ENCODE data around the gene CCDC88C.
"Not testable (repeated sequence)": the region's sequence is repeated elsewhere in the genome, so short reads cannot be mapped to it uniquely, and the experiment has no call there.

CCDC88C gene

DNA sequence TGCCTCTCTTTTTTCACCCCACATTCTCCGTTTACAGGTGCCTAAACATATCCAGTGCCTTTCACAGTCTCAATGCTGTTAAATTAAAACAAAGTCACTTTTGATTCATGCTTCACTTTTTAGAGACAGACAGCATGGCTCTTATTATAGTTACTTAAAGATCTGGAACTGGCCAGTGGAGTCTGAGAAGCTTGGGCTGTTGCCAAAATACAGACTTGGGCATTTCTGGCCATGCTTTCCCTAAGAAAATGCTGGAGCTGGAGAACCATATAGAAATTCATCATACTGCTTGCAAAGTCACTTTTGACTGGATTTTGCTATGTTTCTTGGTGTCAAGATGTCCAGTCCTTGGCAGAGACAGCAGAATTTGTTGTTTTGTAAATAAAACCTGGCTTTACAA is 161.0 kb downstream of the CCDC88C start:
- in situ Hi-C loops (cut with HindIII; ENCODE audit: low pct_ligation_motif_present, low pct_unique_long_range_greater_than_20kb, low sequenced_read_pairs), result no loop called here
- DNase-seq, result no peak

DNA sequence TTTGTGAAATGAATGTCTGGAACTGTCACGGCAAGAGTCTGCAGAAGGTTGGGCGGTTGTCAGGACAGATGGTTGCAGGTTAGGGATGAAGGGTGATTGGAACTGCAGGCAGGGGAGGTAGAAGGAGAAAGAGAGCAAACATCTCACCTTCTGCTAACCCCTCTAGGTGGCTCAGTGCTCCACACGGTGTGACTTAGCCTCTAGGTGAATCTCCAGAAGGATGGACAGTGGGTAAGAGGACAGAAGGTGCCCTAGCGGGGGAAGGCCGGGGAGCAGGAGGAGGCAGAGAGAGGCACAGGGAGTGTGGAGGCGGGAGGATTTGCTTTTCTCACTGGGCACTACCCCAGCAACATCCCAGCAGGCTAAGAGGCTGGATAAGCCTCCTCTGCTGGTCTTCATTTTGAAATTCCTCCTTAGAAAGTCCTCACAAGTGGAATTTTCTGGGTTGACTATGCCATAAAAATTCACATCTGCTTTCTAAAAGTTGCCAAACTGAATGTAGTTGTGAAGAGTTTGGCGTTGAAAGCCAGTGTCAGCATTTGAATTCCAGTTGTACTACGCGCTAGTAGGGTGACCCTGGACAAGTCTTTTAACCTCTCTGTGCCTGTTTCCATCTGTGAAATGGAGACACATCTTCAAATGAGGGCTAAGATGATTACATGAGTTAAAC is 162.5 kb downstream of the CCDC88C start:
- no peak for DNase-seq
- in situ Hi-C loops (cut with HindIII; ENCODE audit: low pct_ligation_motif_present, low pct_unique_long_range_greater_than_20kb, low sequenced_read_pairs), result no loop called here

DNA sequence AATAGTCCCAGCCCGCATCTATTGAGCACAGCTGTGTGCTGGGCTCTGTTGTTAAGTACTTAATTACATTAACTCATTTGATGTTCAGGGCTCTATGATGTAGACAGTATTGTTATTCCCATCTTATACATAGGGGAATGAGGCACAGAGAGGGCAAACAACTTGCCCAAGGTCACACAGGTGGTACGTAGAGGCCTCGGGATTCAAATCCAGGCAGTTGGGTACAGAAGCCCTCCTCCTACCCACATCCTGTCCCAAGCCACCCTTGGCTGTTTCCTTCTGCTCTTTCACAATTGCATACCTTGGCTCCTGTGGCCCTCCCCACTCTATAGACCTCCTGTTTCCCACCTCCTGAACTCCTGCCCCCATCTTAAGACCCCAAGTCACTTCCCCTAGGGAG is 163.2 kb downstream of the CCDC88C start:
- in situ Hi-C loops (cut with HindIII; ENCODE audit: low pct_ligation_motif_present, low pct_unique_long_range_greater_than_20kb, low sequenced_read_pairs), result no loop called here
- DNase-seq, result no peak

- in situ Hi-C loops (cut with HindIII; ENCODE audit: low pct_ligation_motif_present, low pct_unique_long_range_greater_than_20kb, low sequenced_read_pairs), result no loop called here
- no peak for DNase-seq
Measured at GRCh38 chr14:91253795-91254323, 163.8 kb downstream of the CCDC88C start.

DNA sequence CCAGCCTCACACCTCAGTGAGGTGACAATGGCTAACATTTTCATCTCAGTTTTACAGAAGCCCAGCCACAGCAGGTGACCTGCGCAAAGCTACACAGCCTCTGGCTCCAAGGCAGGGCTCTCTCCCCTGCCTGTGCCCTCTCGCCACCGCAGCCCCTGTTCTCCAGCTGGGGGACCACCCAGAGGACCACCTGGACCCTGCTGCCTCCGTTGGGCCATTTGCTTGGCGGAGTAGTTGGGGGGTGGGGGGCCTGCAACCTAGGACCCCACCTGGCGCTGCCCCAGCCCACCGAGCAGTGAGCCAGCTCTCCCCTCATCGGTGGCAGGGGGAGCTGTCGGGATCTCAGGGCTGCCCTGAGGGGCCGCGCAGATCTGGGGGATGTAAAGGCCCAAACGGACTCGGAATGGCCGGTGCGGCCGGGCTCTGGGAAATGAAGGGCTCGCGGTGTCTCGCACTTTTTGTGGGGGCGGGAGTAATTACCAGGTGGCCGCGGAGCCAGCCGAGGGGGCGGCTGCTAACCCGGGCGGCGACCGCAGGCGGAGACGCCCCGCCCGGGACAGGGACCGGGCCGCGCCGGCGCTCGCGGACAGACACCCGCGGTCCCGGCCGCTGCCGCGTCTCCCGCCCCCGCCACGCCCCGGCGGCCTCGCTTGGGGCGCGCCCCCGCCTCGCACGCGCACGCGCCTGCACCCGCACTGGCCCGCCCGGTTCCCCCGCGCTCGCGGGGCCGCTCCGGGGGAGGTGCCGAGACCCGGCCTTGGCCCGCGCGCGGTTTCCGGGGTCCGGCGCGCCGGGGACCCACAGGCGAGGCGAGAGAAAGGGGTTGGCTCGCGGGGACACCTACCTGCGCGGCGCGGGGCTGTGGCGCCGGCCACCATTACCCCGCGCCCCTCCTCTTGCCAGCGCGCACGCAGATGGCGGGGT is 164.5 kb downstream of the CCDC88C start:
- DNase-seq, result no peak

DNA sequence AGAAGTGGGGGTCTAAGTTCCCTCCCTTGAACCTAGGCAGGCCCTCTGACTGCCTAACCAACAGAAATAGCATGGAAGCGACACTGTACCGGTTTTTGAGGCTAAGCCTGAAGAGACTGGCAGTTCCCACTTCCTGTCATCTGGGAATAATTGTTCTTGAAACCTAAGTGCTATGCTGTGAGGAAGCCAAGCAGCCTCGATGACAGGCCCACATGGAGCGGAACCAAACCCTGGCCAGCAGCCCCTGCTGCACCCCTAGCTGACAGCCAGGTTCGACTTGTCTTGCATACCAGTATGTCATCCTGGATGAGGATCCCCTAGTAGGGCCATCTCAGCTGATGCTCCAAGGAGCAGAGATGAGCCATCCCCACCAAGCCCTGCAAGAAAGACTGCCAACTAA is 166.7 kb downstream of the CCDC88C start:
- in situ Hi-C loops (cut with HindIII; ENCODE audit: low pct_ligation_motif_present, low pct_unique_long_range_greater_than_20kb, low sequenced_read_pairs), result no loop called here
- no peak for DNase-seq

More for the DNA sequence above, 164.5 kb downstream of the CCDC88C start:
- in situ Hi-C loops (cut with HindIII; ENCODE audit: low pct_ligation_motif_present, low pct_unique_long_range_greater_than_20kb, low sequenced_read_pairs), result no loop called here

DNA sequence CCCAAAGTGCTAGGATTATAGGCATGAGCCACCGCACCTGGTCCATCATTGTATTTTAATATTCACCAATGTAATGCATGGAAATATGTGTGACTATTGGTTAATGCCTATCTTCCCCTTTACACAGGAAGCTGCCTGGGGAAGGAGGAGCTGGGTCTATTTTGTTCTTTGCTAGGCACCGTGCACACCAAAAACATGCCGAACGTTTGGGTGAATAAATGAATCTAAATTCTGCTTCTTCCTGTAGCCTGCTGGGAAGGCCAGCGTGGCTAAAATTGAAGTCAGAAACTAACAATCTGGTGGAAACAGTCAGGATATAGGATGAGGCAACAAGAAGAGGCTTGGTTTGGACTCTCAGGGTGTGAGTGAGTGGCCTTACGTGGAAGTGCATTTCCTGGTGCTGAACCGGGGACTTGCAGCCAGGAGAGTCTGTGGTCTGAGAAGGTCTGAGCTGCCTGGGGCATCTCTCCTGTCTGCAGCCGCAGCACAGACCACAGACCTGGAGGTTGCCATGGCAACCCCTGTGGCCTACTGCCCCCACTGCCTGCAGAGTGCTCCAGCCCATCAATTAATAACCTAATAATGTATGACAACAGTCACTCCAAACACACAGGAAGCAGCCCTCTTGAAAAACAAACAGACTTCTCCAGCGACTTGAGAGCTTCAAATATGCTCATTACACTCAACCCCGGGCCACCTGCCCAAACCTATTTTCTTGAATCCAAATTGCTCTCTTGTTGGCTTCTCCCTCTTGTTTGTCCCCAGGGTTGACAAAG is 167.6 kb downstream of the CCDC88C start:
- DNase-seq, result no peak
- in situ Hi-C loops (cut with HindIII; ENCODE audit: low pct_ligation_motif_present, low pct_unique_long_range_greater_than_20kb, low sequenced_read_pairs), result no loop called here

DNA sequence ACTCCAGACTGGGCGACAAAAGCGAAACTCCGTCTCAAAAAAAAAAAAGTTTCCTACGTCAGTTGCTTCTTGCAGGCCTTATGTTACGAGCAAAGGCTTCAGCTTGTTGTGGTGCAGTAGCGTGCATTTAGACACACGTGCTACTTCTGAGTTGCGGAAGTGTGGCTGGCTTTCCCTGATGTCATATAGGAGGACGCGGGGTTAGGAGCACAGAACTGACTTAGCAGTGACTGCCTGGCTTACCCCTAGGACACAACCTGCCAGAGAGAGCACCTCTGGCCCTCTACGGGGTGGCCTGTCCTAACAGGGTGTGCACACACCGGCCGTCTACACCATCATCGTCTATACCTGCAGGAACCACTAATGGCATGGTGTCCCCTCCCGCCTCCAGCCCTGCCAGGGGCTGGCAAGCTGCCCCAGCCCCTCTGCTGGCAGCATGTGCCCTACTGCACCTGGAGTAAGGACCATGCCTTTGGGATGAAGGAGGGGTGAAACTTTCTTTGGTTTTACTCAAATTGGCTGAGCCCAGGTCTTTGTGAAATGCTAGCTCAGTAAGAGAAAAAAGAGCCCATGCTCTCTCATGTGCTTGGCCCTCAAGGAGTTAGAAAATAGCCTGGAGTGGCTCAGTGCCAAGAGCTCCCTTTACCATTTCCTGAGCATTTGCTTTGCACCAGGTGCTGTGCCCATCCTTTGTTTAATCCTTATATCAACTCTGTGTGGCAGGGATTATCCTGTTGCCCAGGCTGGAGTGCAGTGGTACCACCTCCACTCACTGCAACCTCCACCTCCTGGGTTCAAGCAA is 171.4 kb downstream of the CCDC88C start:
- in situ Hi-C loops (cut with HindIII; ENCODE audit: low pct_ligation_motif_present, low pct_unique_long_range_greater_than_20kb, low sequenced_read_pairs), result no loop called here
- no peak for DNase-seq

DNA sequence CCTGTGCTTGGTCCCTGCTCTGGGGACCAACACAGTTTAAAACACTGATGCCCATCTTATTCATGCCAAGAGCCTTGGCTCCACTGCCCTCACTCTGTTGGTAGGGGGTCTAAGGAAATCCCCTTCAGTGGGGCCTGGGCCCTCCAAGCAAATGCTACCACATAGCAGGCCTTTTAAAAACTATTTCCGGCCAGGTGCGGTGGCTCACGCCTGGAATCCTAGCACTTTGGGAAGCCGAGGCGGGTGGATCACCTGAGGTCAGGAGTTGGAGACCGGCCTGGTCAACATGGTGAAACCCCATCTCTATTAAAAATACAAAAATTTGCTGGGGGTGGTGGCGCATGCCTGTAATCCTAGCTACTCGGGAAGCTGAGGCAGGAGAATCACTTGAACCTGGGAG is 172.0 kb downstream of the CCDC88C start:
- in situ Hi-C loops (cut with HindIII; ENCODE audit: low pct_ligation_motif_present, low pct_unique_long_range_greater_than_20kb, low sequenced_read_pairs); DNase-seq: not testable (repeated sequence)

- in situ Hi-C loops (cut with HindIII; ENCODE audit: low pct_ligation_motif_present, low pct_unique_long_range_greater_than_20kb, low sequenced_read_pairs), result no loop called here
- no peak for DNase-seq
Measured at GRCh38 chr14:91245029-91245428, 172.6 kb downstream of the CCDC88C start.

GRCh38 chr14:91244501-91244901 is 173.1 kb downstream of the CCDC88C start, which contains the start of gene GPR68:
Gene GPR68, minus strand, starts transcription at chr14:91244704. Its CDS starts 9,654 bp downstream, at chr14:91235050.
- in situ Hi-C loops (cut with HindIII; ENCODE audit: low pct_ligation_motif_present, low pct_unique_long_range_greater_than_20kb, low sequenced_read_pairs), result no loop called here
- peak; percentile 41 for DNase-seq

DNA sequence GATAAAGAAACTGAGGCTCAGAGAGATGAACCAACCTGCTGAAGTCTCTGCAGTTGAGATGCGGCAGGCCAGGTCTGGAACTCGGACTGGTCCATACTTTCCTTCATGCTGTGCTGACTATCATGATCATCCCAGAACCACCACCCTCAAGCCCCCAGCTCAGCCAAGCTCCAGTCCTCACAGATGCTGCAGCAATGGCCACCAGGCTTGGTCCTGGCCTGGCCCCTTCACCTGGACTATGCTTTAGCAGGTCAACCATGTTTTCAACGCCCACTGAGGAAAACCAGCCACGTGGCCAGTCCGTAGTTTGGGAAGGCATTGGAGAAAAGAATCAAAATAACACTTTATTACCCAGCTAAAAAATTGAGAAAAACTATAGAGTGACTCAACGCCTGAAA is 174.5 kb downstream of the CCDC88C start:
- no peak for DNase-seq
- in situ Hi-C loops (cut with HindIII; ENCODE audit: low pct_ligation_motif_present, low pct_unique_long_range_greater_than_20kb, low sequenced_read_pairs), result no loop called here

DNA sequence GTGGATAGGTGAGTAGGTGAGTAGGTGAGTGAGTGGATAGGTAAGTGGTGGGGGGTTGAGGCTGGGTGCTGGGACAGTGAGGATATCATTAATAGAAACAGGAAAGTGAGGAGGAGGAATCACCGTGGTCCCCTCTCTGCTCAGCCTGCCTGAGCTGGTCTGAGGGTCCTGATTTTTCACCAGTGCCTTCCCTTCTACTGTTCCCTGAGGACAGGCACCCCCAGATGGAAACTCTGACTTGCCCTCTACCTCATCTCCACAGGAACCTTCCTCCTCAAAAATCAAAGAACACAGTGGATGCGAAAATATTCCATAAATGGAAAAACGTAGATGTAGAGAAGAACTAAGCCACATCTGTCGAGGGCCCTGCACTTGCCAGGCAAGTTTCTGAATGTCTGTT is 175.0 kb downstream of the CCDC88C start:
- no peak for DNase-seq
- in situ Hi-C loops (cut with HindIII; ENCODE audit: low pct_ligation_motif_present, low pct_unique_long_range_greater_than_20kb, low sequenced_read_pairs), result no loop called here

- DNase-seq, result no peak
- in situ Hi-C loops (cut with HindIII; ENCODE audit: low pct_ligation_motif_present, low pct_unique_long_range_greater_than_20kb, low sequenced_read_pairs), result no loop called here
Measured at GRCh38 chr14:91241863-91242262, 175.8 kb downstream of the CCDC88C start.

DNA sequence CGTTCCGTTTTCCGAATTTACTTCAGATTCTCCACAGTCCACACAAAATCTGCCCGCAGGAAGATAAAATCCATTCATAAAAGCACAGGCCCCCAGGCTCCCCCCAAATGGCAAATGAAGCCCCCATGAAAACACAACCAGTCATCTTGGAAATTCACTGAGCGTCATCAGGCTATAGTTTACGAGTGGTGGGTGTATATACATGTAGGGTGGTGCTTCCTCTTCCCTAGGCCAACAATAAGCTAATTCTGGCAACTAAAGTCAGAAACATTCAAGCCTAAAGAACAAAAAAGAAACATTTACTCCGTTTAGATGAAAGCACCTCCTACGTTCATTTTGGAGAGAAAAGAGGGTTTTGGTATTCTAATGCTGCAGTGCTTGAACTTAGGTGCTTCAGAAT is 179.0 kb downstream of the CCDC88C start:
- DNase-seq, result no peak
- in situ Hi-C loops (cut with HindIII; ENCODE audit: low pct_ligation_motif_present, low pct_unique_long_range_greater_than_20kb, low sequenced_read_pairs), result no loop called here

DNA sequence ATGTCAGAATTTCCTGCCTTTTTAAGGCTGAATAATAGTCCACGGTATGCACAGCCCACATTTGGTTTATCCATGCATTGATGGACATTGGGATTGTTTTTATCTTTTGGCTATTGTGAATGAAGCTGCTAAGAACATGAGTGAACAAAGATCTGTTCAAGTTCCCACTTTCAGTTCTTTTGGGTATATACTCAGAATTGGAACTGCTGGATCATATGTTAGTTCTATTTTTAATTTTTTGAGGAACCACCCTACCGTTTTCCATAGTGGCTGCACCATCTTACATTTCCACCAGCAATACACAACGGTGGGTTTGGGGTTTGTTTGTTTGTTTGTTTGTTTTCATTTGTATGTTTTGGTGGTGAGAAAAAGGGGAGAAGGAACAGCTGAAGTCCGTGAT is 179.5 kb downstream of the CCDC88C start:
- in situ Hi-C loops (cut with HindIII; ENCODE audit: low pct_ligation_motif_present, low pct_unique_long_range_greater_than_20kb, low sequenced_read_pairs), result no loop called here
- DNase-seq, result no peak

DNA sequence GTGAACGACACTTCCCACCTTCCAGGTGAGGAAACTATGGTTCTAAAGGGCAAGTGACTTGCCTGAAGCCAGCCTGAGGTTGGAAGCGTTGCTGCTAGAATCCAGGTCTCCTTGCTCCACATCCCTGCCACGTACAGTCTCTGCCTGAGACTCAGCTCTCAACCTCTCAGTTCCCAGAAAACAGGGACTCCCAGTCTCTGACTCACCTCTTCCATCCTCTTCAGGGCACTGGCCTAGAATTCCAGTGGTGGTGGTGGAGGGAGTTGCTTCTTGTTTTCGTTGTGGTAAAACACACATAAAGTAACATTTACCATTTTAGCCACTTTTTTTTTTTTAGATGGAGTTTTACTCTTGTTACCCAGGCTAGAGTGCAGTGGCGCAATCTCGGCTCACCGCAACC is 180.4 kb downstream of the CCDC88C start:
- DNase-seq, result peak; percentile 23
- in situ Hi-C loops (cut with HindIII; ENCODE audit: low pct_ligation_motif_present, low pct_unique_long_range_greater_than_20kb, low sequenced_read_pairs), result no loop called here

DNA sequence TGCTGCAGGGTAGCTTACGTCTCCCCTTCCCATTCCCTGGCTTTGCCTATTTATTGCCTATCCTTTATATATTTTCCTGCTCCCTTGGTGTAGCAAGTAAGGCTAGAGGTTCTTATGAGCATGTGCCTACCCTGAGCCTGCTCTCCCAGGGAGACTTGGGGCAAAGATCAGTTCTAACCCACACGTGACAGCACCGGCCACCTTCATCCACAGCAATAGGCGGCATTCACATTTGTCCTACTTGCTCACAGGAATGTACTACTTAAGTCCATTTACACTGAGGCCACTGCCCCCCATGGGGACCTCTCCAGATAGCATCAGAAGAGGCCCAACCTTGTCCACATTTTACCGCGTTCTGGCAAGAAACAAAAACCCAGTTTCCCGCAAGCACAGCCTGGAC is 181.8 kb downstream of the CCDC88C start:
- in situ Hi-C loops (cut with HindIII; ENCODE audit: low pct_ligation_motif_present, low pct_unique_long_range_greater_than_20kb, low sequenced_read_pairs), result no loop called here
- no peak for DNase-seq

All from ACHN (cell line).